Right atrium auricular region (tissue), 2 donors: ENCODE data around the gene SRSF4. TPM values are rescaled to one million over a fixed set of nuclear protein-coding genes. Genes with fewer than 3 reads are reported as not detected.
"Not testable (repeated sequence)": the region's sequence is repeated elsewhere in the genome, so short reads cannot be mapped to it uniquely, and the experiment has no call there.

Source experiments
- DNase-seq: peaks from one replicate; pipeline ENCODE4 v3.0.0-alpha.2; 2019; ENCODE audit warnings: low spot score
- H3K27ac ChIP-seq, 2 donors: fragments of 200-600 bp; sonication (generic); 1 replicate in 1 of 2; 2 replicates in 1 of 2; pipeline ENCODE4 v1.5.1; 2016 to 2019
- H3K27me3 ChIP-seq, 2 donors: fragments of 200-600 bp; sonication (generic); one replicate each; pipeline versions ENCODE4 v1.5.1 to v1.6.0; 2017 to 2019
- H3K36me3 ChIP-seq: fragments of 200-600 bp; sonication (generic); one replicate; pipeline ENCODE4 v1.5.1; 2016
- H3K4me1 ChIP-seq, 2 donors: fragments of 200-600 bp; sonication (generic); one replicate each; pipeline versions ENCODE4 v1.5.1 to v1.6.0; 2017 to 2019
- H3K4me3 ChIP-seq, 2 donors: fragments of 200-600 bp; sonication (generic); 1 replicate in 1 of 2; 2 replicates in 1 of 2; pipeline ENCODE4 v1.5.1; 2017 to 2019; ENCODE audit warnings: mild to moderate bottlenecking in 1 of 2, moderate library complexity in 1 of 2
- H3K9me3 ChIP-seq, 2 donors: fragments of 200-600 bp; sonication (generic); one replicate each; pipeline ENCODE4 v1.5.1; 2019
- CTCF ChIP-seq, 2 donors: fragments of 200-600 bp; sonication (generic); IDR thresholded peaks; one replicate each; pipeline ENCODE4 v1.5.1; 2019; ENCODE audit warnings: antibody characterized with exemption in 2 of 2
- total RNA-seq, 2 donors: library from RNA; depleted of rRNA; stranded (reverse); fragments of >200 nt; gene quantifications; one replicate each; pipeline ENCODE4 v1.1.0, GENCODE V29; 2016

The SRSF4 gene
- total RNA-seq, 2 donors from 2014 or later, result 44.2 to 48.1 TPM

GRCh38 chr1:29152046-29152805, 29.5 kb downstream of the SRSF4 start:
- no peaks in the 10 kb centered on the region for H3K27me3 ChIP-seq
- H3K4me1 ChIP-seq, result peaks cover 0 to 16% of the 10 kb centered on the region in 2 donors
- DNase-seq, result no peak
- H3K36me3 ChIP-seq, result peaks cover 88% of the 10 kb centered on the region
- TF ChIP-seq CTCF (IDR thresholded peaks at IDR 0.05), result no peak
- H3K4me3 ChIP-seq, result no peak overlapping the region
- no peaks in the 10 kb centered on the region for H3K9me3 ChIP-seq
- no peak overlapping the region for H3K27ac ChIP-seq

- not testable (repeated sequence) for H3K27ac ChIP-seq, H3K4me1 ChIP-seq, H3K9me3 ChIP-seq, H3K27me3 ChIP-seq, DNase-seq, H3K4me3 ChIP-seq
- peaks cover 93% of the 10 kb centered on the region for H3K36me3 ChIP-seq
These were observed 31.4 kb downstream of the SRSF4 start for GRCh38 chr1:29150346-29150745.

- H3K4me1 ChIP-seq, result peaks cover 0 to 8% of the 10 kb centered on the region in 2 donors
- TF ChIP-seq CTCF (IDR thresholded peaks at IDR 0.05), result no peak
- peaks cover 81% of the 10 kb centered on the region for H3K36me3 ChIP-seq
- H3K27me3 ChIP-seq, result no peaks in the 10 kb centered on the region
- no peak overlapping the region for H3K27ac ChIP-seq
- no peak for DNase-seq
- no peaks in the 10 kb centered on the region for H3K9me3 ChIP-seq
- no peak overlapping the region for H3K4me3 ChIP-seq
These were observed 32.8 kb downstream of the SRSF4 start for GRCh38 chr1:29148656-29149491.

GRCh38 chr1:29145739-29146437, 35.8 kb downstream of the SRSF4 start:
- no peak overlapping the region for H3K4me3 ChIP-seq
- no peak for DNase-seq
- H3K27me3 ChIP-seq, result no peaks in the 10 kb centered on the region
- TF ChIP-seq CTCF (IDR thresholded peaks at IDR 0.05), result no peak
- no peaks in the 10 kb centered on the region for H3K9me3 ChIP-seq
- H3K4me1 ChIP-seq, result peaks cover 0 to 8% of the 10 kb centered on the region in 2 donors
- no peak overlapping the region for H3K27ac ChIP-seq
- H3K36me3 ChIP-seq, result peaks cover 53% of the 10 kb centered on the region

- TF ChIP-seq CTCF (IDR thresholded peaks at IDR 0.05), result no peak
- H3K36me3 ChIP-seq, result peaks cover 36% of the 10 kb centered on the region
These were observed 37.5 kb downstream of the SRSF4 start for GRCh38 chr1:29144178-29144577.

GRCh38 chr1:29142714-29143113, 39.0 kb downstream of the SRSF4 start:
- no peak for DNase-seq
- TF ChIP-seq CTCF (IDR thresholded peaks at IDR 0.05), result no peak
- Histone ChIP-seq H3K4me1 (peaks cover 0 to 8% of the 10 kb centered on the region in 2 donors), H3K27ac (no peak overlapping the region), H3K36me3 (peaks cover 22% of the 10 kb centered on the region), H3K4me3 (no peak overlapping the region), H3K9me3 (no peaks in the 10 kb centered on the region), H3K27me3 (no peaks in the 10 kb centered on the region)

More at GRCh38 chr1:29144178-29144577, 37.5 kb downstream of the SRSF4 start:
- Histone ChIP-seq H3K4me3 (no peak overlapping the region), H3K4me1 (peaks cover 0 to 8% of the 10 kb centered on the region in 2 donors), H3K9me3 (no peaks in the 10 kb centered on the region), H3K27ac (no peak overlapping the region), H3K27me3 (no peaks in the 10 kb centered on the region)
- no peak for DNase-seq
